ENCODE measurements around the gene ADAM12.

- TF ChIP-seq POLR2A (IDR thresholded peaks at IDR 0.05; ENCODE audit: low read depth, low read length) (no peak), TAF1 (IDR thresholded peaks at IDR 0.05; ENCODE audit: low read depth, low read length) (no peak), POLR2AphosphoS5 (IDR thresholded peaks at IDR 0.05; ENCODE audit: low read depth, low read length) (no peak), SPI1 (IDR thresholded peaks at IDR 0.05; ENCODE audit: low read depth, low read length) (no peak), POU2F2 (IDR thresholded peaks at IDR 0.05; ENCODE audit: low read depth, low read length) (no peak)
Observed at GRCh38 chr10:126432507-126432906, 44.2 kb upstream of the ADAM12 start.

Data from GM12891 (cell line).